A549 (cell line): ENCODE results near the gene DGCR2. TPM values are rescaled to one million over a fixed set of nuclear protein-coding genes. Genes with fewer than 3 reads are reported as not detected.
"Not testable (repeated sequence)": the region's sequence is repeated elsewhere in the genome, so short reads cannot be mapped to it uniquely, and the experiment has no call there.

ENCODE experiments used
- ATAC-seq, 2 experiments: fragments of 200-7000 bp in 1 of 2; fragments of >200 bp in 1 of 2; cut with Nextera tagmentation in 1 of 2; cut with Tn5 transposase in 1 of 2; 3 replicates each; pipeline versions ENCODE4 v1.8.0 to v1.9.1; 2018 to 2020; ENCODE audit warnings: mild to moderate bottlenecking in 1 of 2, moderate library complexity in 1 of 2
- CTCF ChIA-PET: fragments of 300-600 bp; sonication (Branson Sonifier 250); formaldehyde crosslinking; extraction: SDS; loops from one replicate; lab custom pipeline; 2021; ENCODE audit warnings: antibody characterized with exemption, inconsistent platforms; lab: Yijun Ruan, JAX
- POLR2A ChIA-PET: fragments of 350-600 bp; formaldehyde crosslinking; extraction: SDS; loops from one replicate; lab custom pipeline; 2021; ENCODE audit warnings: antibody characterized with exemption, inconsistent platforms; lab: Yijun Ruan, JAX
- DNase-seq, 2 experiments: peaks; one replicate each; pipeline versions ENCODE4 v3.0.0 to v3.0.0-alpha.2; 2011 to 2016; ENCODE audit warnings: low read depth in 1 of 2, low spot score in 1 of 2
- FAIRE-seq: peaks from 2 replicates; lab custom pipeline; 2011; peaks lifted over from hg19 to GRCh38; lab: Jason Lieb, UNC
- H3K27ac ChIP-seq, 2 experiments: fragments of >200 bp; sonication (Bioruptor Twin); formaldehyde crosslinking; 3 replicates each; pipeline ENCODE4 v1.5.1; 2016 to 2017
- H3K4me1 ChIP-seq: fragments of >200 bp; sonication (Bioruptor Twin); formaldehyde crosslinking; 3 replicates; pipeline ENCODE4 v1.6.1; 2016
- H3K4me2 ChIP-seq: fragments of >200 bp; sonication (Bioruptor Twin); formaldehyde crosslinking; 3 replicates; pipeline ENCODE4 v1.6.1; 2016
- H3K4me3 ChIP-seq: fragments of >200 bp; sonication (Bioruptor Twin); formaldehyde crosslinking; 3 replicates; pipeline ENCODE4 v1.5.1; 2016
- H3K9me3 ChIP-seq: fragments of >200 bp; sonication (Bioruptor Twin); formaldehyde crosslinking; 3 replicates; pipeline ENCODE4 v1.6.1; 2016
- BCL3 ChIP-seq: fragments of >200 bp; sonication (Bioruptor Twin); formaldehyde crosslinking; IDR thresholded peaks from 3 replicates; pipeline ENCODE4 v1.6.1; 2016
- CEBPB ChIP-seq, 2 experiments: fragments of >200 bp in 1 of 2; sonication (Bioruptor Twin) in 1 of 2; formaldehyde crosslinking in 1 of 2; IDR thresholded peaks; 2 replicates each; pipeline ENCODE4 v1.6.1; 2012 to 2016
- JUNB ChIP-seq: fragments of >200 bp; sonication (Bioruptor Twin); formaldehyde crosslinking; IDR thresholded peaks from 2 replicates; pipeline ENCODE4 v1.6.1; 2016
- KDM1A ChIP-seq: fragments of 200-600 bp; sonication (generic); IDR thresholded peaks from 2 replicates; pipeline ENCODE4 v1.6.1; 2016; ENCODE audit warnings: low read depth, mild to moderate bottlenecking
- MAX ChIP-seq: IDR thresholded peaks from 2 replicates; pipeline ENCODE4 v1.6.1; 2012
- MAZ ChIP-seq: fragments of 150-350 bp; IDR thresholded peaks from 2 replicates; pipeline ENCODE4 v1.6.1; 2014; ENCODE audit warnings: antibody characterized with exemption, low read depth, low read length, borderline replicate concordance
- POLR2AphosphoS2 ChIP-seq: conservative IDR thresholded peaks from 2 replicates; pipeline ENCODE4 v1.6.1; 2012; ENCODE audit warnings: low read length, improper control_type of control experiment, inconsistent platforms
- RAD21 ChIP-seq, 2 experiments: fragments of >200 bp in 1 of 2; sonication (Bioruptor Twin) in 1 of 2; formaldehyde crosslinking in 1 of 2; IDR thresholded peaks in 1 of 2; conservative IDR thresholded peaks in 1 of 2; 2 replicates in 1 of 2; 3 replicates in 1 of 2; pipeline ENCODE4 v1.6.1; 2012 to 2018; ENCODE audit warnings: inconsistent platforms in 1 of 2
- WGBS: methylation state at CpG from one replicate; pipeline ENCODE4 v1.1.6; 2017; ENCODE audit errors: missing lambda C conversion rate; 5-methylcytosine and 5-hydroxymethylcytosine counted together
- polyA plus RNA-seq, 4 experiments: library from polyadenylated mRNA; depleted of rRNA in 3 of 4; stranded (reverse); fragments of >200 nt; fragmentation: RNase III in 1 of 4; extraction: RNeasy Plus Mini Kit Qiagen cat#74134 plus additional on column Dnase treatment in 1 of 4; gene quantifications; 2 replicates in 3 of 4; 3 replicates in 1 of 4; pipeline ENCODE4 v1.2.3, GENCODE V29; 2011 to 2017
- TF ChIP-seq, protein P1 (sequence below): fragments of >200 bp; sonication (Bioruptor Twin); formaldehyde crosslinking; IDR thresholded peaks from 2 replicates; pipeline ENCODE4 v1.6.1; 2016
- TF ChIP-seq, protein P2 (sequence below): fragments of >200 bp; sonication (Bioruptor Twin); formaldehyde crosslinking; IDR thresholded peaks from 3 replicates; pipeline ENCODE4 v1.5.1; 2016
- TF ChIP-seq, protein P3 (sequence below): fragments of 200-600 bp; sonication (generic); IDR thresholded peaks from 2 replicates; pipeline ENCODE4 v1.6.1; 2016; ENCODE audit warnings: antibody characterized with exemption, mild to moderate bottlenecking, moderate library complexity

The DGCR2 gene
- polyA plus RNA-seq, 2 of the 4 experiments (the other 2 are of a cell fraction): 10.6 to 17.9 TPM

- CTCF ChIA-PET: interaction anchor here (0.6 to 1.2 kb wide), 2 partner anchors 12 to 83 kb away, joined by 3 to 4 read pairs; no protein-coding TSS in a partner anchor
- no peak overlapping the region for H3K4me2 ChIP-seq
- 83% methylated on average over 10 of the region's 17 CpGs for WGBS
- no peak overlapping the region for H3K4me3 ChIP-seq
- ATAC-seq (peak; percentile 54 to 61; a peak in 5 of 6 replicates), DNase-seq (peak in 1 of 2 experiments; percentile 32), FAIRE-seq (no peak)
- no peaks in the 10 kb centered on the region for H3K4me1 ChIP-seq
- no peaks in the 10 kb centered on the region for H3K9me3 ChIP-seq
- POLR2A ChIA-PET: no interaction called here
- no peak overlapping the region for H3K27ac ChIP-seq
- TF ChIP-seq MAX (no peak), KDM1A (no peak), CEBPB (IDR thresholded peaks at IDR 0.05) (no peak), BCL3 (no peak)
- TF ChIP-seq, all 56 proteins: peak for 0
Observed at GRCh38 chr22:19036523-19037273, 85.5 kb downstream of the DGCR2 start.

- no peaks in the 10 kb centered on the region for H3K9me3 ChIP-seq
- H3K4me1 ChIP-seq: no peaks in the 10 kb centered on the region
- no peak for ATAC-seq
- H3K4me3 ChIP-seq: no peak overlapping the region
- 70% methylated on average over 4 of the region's 4 CpGs for WGBS
- no peak for FAIRE-seq
- H3K4me2 ChIP-seq: no peak overlapping the region
- TF ChIP-seq MAZ (no peak), RAD21 (conservative IDR thresholded peaks at IDR 0.05 in 1 of 2, IDR thresholded peaks at IDR 0.05 in 1 of 2) (no peak)
- TF ChIP-seq, protein P1, sequence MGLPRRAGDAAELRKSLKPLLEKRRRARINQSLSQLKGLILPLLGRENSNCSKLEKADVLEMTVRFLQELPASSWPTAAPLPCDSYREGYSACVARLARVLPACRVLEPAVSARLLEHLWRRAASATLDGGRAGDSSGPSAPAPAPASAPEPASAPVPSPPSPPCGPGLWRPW: no peak
- TF ChIP-seq, protein P2, sequence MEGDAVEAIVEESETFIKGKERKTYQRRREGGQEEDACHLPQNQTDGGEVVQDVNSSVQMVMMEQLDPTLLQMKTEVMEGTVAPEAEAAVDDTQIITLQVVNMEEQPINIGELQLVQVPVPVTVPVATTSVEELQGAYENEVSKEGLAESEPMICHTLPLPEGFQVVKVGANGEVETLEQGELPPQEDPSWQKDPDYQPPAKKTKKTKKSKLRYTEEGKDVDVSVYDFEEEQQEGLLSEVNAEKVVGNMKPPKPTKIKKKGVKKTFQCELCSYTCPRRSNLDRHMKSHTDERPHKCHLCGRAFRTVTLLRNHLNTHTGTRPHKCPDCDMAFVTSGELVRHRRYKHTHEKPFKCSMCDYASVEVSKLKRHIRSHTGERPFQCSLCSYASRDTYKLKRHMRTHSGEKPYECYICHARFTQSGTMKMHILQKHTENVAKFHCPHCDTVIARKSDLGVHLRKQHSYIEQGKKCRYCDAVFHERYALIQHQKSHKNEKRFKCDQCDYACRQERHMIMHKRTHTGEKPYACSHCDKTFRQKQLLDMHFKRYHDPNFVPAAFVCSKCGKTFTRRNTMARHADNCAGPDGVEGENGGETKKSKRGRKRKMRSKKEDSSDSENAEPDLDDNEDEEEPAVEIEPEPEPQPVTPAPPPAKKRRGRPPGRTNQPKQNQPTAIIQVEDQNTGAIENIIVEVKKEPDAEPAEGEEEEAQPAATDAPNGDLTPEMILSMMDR: no peak
- H3K27ac ChIP-seq: no peak overlapping the region
- ChIA-PET POLR2A (no interaction called here), CTCF (no interaction called here)
- no peak for DNase-seq
Observed at GRCh38 chr22:19036229-19036522, 86.0 kb downstream of the DGCR2 start.

GRCh38 chr22:19035474-19036228 lies 86.6 kb downstream of the DGCR2 start:
- CTCF ChIA-PET: no interaction called here
- WGBS: 85% methylated on average over 12 of the region's 14 CpGs
- Histone ChIP-seq H3K27ac (no peak overlapping the region), H3K4me1 (no peaks in the 10 kb centered on the region), H3K4me2 (no peak overlapping the region), H3K4me3 (no peak overlapping the region), H3K9me3 (no peaks in the 10 kb centered on the region)
- FAIRE-seq (no peak), DNase-seq (peak in 1 of 2 experiments; percentile 10), ATAC-seq (peak; percentile 38 to 43; a peak in 3 of 6 replicates)
- TF ChIP-seq, protein P3, sequence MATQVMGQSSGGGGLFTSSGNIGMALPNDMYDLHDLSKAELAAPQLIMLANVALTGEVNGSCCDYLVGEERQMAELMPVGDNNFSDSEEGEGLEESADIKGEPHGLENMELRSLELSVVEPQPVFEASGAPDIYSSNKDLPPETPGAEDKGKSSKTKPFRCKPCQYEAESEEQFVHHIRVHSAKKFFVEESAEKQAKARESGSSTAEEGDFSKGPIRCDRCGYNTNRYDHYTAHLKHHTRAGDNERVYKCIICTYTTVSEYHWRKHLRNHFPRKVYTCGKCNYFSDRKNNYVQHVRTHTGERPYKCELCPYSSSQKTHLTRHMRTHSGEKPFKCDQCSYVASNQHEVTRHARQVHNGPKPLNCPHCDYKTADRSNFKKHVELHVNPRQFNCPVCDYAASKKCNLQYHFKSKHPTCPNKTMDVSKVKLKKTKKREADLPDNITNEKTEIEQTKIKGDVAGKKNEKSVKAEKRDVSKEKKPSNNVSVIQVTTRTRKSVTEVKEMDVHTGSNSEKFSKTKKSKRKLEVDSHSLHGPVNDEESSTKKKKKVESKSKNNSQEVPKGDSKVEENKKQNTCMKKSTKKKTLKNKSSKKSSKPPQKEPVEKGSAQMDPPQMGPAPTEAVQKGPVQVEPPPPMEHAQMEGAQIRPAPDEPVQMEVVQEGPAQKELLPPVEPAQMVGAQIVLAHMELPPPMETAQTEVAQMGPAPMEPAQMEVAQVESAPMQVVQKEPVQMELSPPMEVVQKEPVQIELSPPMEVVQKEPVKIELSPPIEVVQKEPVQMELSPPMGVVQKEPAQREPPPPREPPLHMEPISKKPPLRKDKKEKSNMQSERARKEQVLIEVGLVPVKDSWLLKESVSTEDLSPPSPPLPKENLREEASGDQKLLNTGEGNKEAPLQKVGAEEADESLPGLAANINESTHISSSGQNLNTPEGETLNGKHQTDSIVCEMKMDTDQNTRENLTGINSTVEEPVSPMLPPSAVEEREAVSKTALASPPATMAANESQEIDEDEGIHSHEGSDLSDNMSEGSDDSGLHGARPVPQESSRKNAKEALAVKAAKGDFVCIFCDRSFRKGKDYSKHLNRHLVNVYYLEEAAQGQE: peak; percentile 73
- TF ChIP-seq POLR2AphosphoS2 (no peak), JUNB (no peak)
- POLR2A ChIA-PET: no interaction called here

GRCh38 chr22:19035126-19035473 lies 87.1 kb downstream of the DGCR2 start:
- H3K4me2 ChIP-seq, FAIRE-seq, POLR2A ChIA-PET, ATAC-seq, CTCF ChIA-PET, H3K4me3 ChIP-seq, H3K4me1 ChIP-seq, H3K9me3 ChIP-seq, DNase-seq, H3K27ac ChIP-seq: not testable (repeated sequence)
- 86% methylated on average over 1 of the region's 6 CpGs for WGBS

DNA sequence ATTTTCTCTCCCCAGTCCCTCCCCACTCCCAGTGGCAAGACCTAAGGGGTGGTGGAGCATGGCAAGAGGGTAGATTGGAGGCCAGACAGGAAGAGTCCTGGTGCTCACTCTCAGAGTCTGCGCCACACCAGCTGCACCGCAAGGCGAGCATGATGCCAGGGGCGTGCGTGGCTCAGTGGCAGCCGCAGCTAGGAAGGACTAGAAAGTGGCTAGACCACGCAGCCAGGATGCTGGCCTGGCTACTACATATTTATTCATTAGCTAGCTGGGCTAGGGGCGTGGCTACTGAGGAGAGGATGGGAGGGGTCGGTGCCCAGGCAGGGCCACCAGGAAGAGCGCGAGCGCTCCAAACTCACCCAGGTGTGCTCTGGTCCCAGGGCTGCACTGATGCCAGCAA lies 87.5 kb downstream of the DGCR2 start:
- CTCF ChIA-PET, ATAC-seq, FAIRE-seq: not testable (repeated sequence)

GRCh38 chr22:19034031-19034723 lies 88.0 kb downstream of the DGCR2 start:
- DNase-seq, H3K27ac ChIP-seq, CTCF ChIA-PET, H3K9me3 ChIP-seq, H3K4me1 ChIP-seq, H3K4me3 ChIP-seq, POLR2A ChIA-PET, H3K4me2 ChIP-seq, ATAC-seq, FAIRE-seq: not testable (repeated sequence)
- WGBS: 100% methylated on average over 1 of the region's 6 CpGs

More for the DNA sequence above, 87.5 kb downstream of the DGCR2 start:
- POLR2A ChIA-PET, H3K27ac ChIP-seq, DNase-seq, H3K4me1 ChIP-seq, H3K4me2 ChIP-seq, H3K9me3 ChIP-seq, H3K4me3 ChIP-seq: not testable (repeated sequence)
- whole genome bisulfite sequencing: 64% methylated on average over 5 of the region's 12 CpGs
